GM21526 (cell line): ENCODE data around the gene RGL4.
"Not testable (repeated sequence)": the region's sequence is repeated elsewhere in the genome, so short reads cannot be mapped to it uniquely, and the experiment has no call there.

Experiments used
- ATAC-seq: cut with Tn5 transposase; IDR thresholded peaks from one replicate; pipeline ENCODE4 v1.9.1; 2021; ENCODE audit warnings: moderate library complexity; ENCODE audit not compliant: unreplicated experiment, low FRiP score

Gene RGL4

DNA sequence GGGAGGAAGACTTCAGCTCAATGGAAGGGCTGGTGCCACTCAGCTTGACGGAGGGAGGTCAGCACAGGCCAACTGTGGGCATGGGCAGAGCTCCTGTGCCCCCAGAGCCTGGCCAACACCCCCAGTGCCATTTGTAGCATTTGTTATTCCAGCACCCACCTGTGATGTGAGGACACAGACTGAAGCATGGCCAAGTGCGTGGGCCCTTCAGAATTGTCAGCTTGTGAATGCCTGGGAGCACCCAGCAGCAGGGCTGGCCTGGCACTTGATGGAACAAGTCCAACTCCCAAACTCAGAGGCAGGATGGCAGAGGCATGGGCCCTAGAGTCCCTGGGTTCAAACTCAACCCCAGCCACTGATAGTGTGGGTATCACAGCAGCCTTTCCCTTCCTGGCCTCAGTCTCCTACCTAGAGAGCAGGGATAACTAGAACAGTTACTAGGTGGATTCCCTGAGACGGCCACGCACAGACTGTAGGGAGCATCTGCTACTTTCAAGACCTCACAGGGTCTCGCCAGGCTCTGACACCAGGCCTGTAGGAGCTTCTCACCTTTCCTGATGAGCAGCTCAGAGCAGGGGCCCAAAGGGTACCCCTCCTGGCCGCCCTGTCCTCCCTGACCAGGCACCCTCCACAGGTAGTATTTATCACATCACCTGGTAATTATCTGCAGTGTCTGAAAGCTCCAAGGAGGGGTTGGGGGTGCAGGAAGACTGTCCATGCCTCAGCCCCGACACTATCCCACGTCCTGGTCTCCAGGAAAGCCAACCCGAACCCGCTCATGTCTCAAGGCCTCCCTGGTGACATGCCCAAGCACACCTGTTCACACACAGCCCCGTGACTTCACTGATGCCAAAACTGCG is 13.7 kb upstream of the RGL4 start:
- ATAC-seq: not testable (repeated sequence)

GRCh38 chr22:23677701-23677995 is 13.2 kb upstream of the RGL4 start:
- no peak for ATAC-seq

DNA sequence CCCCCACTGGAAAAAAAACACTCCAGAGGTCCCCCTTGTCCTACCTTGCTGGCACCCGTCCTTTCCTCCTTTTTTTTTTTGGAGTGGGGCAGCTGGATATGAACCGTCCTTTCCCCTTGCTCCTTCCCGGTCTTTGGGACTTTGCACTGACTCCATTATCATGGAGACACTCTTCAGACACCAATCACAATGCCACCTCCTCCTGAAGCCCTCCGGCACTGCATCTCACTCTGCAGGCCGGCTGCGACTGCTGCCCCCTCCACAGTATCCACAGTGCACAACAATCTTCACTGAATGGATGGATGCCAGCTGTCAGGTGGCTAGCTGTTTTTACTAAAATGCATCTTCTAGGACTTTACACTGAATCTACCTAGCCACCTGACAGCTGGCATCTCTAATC is 12.7 kb upstream of the RGL4 start:
- ATAC-seq: no peak

GRCh38 chr22:23681026-23681809 is 9.6 kb upstream of the RGL4 start:
- no peak for ATAC-seq

DNA sequence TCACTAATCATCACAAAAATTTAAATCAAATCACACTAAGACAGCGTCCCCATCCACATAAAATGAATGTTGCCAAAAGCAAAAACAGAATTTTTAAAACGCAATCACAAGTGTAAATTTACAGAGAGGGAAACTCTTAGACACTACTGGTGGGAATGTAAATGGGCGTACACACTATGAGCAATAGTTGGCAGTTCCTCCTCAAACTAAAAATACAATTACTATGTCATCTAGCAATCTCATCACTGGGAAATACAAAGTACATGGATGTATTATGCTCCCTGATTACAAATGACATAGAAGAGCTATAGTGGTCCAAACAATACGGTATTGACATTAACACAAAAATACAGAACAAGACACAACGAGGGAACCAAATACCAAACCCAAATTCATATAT is 8.7 kb upstream of the RGL4 start:
- no peak for ATAC-seq

DNA sequence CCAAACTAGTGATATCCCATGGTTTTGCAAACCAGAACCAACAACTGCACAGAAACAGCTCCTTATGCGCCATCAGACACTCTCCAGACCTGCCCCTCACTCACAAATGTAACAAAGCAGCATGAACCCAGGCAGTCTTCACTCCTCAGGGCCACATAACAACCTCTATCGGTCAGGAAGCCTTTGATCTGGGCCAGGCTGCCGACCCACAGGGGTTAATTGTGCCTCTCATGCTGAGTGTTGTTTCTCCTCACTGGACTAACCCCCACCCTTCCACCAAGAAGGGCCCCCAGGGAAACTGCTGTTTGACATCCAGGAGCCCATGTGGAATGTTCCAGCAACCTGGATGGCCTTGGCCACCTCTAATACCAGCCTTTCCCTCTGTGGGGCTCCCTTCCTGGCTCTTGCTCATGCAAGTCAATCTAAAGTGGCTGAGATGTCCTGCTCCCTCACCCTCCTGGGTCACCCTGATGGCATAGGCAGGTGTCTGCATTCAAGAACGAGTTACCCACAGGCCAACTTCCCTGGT is 7.9 kb upstream of the RGL4 start:
- no peak for ATAC-seq

GRCh38 chr22:23683545-23683944 is 7.3 kb upstream of the RGL4 start:
- no peak for ATAC-seq

DNA sequence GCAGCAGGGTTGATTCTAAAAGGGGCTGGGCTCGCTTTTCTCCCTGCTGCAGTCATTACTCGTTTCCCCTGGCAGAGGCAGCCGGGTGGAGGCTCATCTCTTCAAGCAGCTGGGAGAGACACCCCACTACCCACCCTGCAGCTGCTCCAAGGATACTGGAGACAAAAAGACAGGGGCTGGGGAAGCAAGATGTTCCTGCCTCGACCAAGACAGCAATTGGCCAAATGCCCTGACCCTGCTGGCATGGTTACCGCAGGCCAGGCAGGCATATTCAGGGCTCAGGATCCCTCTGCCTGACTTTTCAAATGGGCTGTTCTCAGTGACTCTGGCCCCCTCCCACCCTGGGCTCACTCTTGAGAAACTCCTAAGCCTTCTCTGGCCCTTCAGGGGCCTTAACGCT is 6.8 kb upstream of the RGL4 start:
- ATAC-seq: no peak

- no peak for ATAC-seq
Observed at GRCh38 chr22:23684561-23685031, 6.2 kb upstream of the RGL4 start.

GRCh38 chr22:23685205-23685784 is 5.5 kb upstream of the RGL4 start:
- ATAC-seq: no peak

DNA sequence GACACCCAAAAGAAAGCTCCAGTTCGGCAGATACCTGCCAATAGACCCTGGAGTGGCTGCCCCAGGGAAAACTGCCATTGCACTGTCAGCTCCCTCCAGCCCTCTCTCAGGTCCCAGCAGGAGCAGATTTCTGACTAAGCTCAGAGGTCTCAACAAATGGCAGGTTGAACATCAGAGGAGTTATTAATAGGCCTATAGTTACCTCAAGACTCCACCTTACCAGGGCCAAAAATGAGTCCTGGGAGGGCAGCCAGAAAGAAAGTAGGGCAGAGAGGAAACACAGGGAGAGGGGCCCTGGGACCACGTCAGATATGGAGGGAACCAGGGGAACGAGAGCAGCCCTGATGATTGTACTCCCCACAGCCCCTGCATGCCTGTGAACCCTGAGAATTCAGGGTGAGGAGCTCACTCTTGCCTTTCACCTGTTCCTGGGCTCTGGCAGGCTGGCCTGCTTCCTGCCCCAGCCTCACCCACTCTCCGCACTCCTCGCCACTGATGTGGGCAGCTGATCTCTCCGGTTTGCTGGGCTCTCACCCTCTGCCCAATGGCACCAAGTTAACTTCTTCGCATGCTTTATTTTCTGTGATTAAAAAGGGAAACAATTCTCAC is 4.3 kb upstream of the RGL4 start:
- no peak for ATAC-seq

GRCh38 chr22:23688121-23688520 is 2.7 kb upstream of the RGL4 start:
- no peak for ATAC-seq

DNA sequence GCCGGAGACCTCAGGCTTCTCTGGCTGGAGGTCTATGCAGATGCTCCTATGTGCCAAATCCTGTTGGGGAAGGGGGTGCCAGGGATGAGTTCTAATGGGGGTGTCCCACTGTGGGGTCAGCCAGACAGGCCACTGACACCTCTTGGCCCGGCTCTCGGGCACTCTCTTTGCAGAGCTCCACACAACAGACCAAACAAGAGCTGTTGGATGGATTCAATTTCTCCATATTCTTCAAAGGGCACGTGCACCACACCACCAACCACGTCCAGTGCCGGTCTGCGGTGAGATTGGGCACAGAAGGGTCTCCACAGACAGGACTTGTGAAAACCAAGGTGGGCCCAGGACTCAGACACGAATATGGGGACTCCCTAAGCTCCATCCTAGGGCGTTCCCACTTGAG is 2.2 kb upstream of the RGL4 start:
- no peak for ATAC-seq

GRCh38 chr22:23689414-23689813 is 1.4 kb upstream of the RGL4 start:
- ATAC-seq: no peak

GRCh38 chr22:23691748-23692423 is 1.1 kb downstream of the RGL4 start:
- no peak for ATAC-seq

DNA sequence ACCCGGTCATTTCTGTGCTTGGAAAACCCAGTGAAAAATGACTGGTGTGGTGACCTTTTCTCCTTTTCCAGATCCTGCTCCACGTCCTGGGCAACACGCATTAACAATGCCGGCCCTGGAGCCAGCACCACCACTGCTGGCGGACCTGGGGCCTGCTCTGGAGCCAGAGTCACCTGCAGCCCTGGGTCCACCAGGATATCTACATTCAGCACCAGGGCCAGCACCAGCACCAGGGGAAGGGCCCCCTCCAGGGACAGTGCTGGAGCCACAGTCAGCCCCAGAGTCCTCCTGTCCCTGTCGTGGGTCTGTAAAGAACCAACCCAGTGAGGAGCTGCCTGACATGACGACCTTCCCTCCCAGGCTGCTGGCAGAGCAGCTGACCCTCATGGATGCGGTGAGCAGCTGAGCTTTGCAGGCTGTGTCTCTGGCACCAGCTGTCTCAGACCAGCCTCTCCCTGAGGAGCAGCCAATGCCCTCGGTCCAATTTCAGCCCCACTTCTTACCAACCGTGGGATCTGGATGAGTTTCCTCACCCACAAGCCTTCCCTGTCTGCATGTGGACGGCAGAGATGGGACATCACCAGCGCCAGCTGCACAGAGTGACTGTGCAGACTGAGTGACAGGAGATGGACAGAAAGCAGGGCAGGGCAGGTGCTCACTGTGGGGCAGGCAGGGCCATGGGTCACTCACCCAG is 1.9 kb downstream of the RGL4 start:
- no peak for ATAC-seq

DNA sequence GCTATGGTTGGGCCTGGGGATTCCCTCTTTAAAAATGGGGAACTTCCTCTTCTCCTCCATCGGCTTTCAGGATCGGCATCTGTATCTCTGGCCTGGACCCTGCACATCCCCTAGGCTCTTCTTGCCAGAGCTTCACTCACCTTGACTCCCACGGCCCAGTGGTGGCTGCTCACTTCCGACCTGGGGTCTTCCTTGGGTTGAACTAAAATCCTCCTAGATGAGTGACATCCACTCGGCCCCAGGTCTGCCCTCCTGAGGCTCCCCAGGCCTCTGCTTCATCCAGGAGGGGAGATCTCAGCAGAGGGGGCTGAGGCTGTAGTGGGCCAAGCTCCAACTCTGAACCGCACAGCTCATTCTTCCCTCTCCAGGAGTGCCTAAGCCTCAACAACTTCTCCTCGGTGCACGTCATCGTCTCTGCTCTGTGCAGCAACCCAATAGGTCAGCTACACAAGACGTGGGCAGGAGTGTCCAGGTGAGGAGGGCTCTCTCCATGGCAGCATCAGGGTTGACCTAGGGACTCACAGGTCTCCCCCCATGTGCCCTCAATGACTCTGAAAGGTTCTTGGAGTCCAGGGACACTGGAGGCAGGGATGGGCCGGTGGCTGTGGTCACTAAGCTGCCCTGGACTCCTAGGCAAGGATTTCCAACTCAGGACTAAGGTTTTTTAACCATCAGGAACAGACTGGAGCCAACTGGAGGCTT is 3.3 kb downstream of the RGL4 start:
- ATAC-seq: no peak

DNA sequence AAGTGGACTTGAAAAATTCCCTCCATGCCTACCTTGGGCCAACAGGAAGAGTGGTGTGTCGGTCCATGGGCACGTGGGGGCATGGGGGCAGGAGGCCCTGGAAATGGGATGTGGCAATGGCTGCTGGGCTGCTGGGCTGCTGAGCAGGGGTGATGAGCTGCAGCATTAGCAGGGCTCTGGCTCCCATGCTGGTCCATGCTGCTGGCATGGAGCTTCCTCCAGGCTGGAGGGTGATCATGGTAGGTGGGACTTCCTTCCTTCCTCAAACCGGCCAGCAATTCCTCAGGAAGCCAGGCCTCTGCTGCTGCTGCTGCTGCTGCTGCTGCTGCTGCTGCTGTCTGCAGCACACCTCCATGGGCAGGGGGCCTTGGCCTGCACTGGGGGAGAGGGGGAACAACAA is 4.3 kb downstream of the RGL4 start:
- no peak for ATAC-seq
